Measurements from ENCODE around the gene SLC27A2. TPM values are rescaled to one million over a fixed set of nuclear protein-coding genes. Genes with fewer than 3 reads are reported as not detected.

SLC27A2 gene
- total RNA-seq, 1 donor from 2014 or later = 2.1 TPM

DNA sequence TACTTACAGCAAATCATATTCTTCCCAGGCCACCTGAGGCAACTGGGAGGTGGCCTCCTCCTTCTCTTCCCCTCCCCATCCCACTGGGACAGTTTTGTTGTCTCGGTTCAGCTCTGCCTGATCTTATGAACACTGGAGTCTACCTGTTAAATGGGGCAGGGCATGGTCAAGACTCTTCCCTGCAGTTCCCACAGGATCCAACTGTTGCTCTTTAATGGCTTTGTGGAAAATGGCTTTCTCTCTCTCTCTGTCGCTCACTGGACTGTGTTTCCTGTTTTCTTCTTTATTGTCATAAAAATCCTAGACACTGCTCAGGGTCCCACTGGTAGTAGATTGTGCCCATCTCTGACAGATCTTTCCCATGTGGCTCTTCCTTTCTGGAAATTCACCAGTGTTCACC lies 40.2 kb downstream of the SLC27A2 start:
- Histone ChIP-seq H3K4me1 (no peaks in the 10 kb centered on the region), H2AFZ (replicated peaks) (no peak overlapping the region), H3K27ac (no peak overlapping the region), H3K79me2 (ENCODE audit: low read depth) (no peaks in the 10 kb centered on the region), H3K4me3 (no peak overlapping the region), H3K4me2 (no peak overlapping the region), H3K9me3 (ENCODE audit: low read depth) (no peaks in the 10 kb centered on the region), H3F3A (ENCODE audit: low read depth) (no peaks in the 10 kb centered on the region), H3K27me3 (no peaks in the 10 kb centered on the region), H3K36me3 (no peaks in the 10 kb centered on the region), H3K9ac (no peak overlapping the region), H4K20me1 (ENCODE audit: low read depth) (no peaks in the 10 kb centered on the region)
- H3K9me3 Mint-ChIP-seq = no peaks in the 10 kb centered on the region
- DNase-seq (ENCODE audit: low spot score) = no peak
- H3K4me3 Mint-ChIP-seq = no peak overlapping the region
- H3K27ac Mint-ChIP-seq = no peak overlapping the region
- no peaks in the 10 kb centered on the region for H3K4me1 Mint-ChIP-seq
- TF ChIP-seq EZH2phosphoT487 (IDR thresholded peaks at IDR 0.05) (no peak), EZH2 (IDR thresholded peaks at IDR 0.05) (no peak)
- TF ChIP-seq, protein P1, sequence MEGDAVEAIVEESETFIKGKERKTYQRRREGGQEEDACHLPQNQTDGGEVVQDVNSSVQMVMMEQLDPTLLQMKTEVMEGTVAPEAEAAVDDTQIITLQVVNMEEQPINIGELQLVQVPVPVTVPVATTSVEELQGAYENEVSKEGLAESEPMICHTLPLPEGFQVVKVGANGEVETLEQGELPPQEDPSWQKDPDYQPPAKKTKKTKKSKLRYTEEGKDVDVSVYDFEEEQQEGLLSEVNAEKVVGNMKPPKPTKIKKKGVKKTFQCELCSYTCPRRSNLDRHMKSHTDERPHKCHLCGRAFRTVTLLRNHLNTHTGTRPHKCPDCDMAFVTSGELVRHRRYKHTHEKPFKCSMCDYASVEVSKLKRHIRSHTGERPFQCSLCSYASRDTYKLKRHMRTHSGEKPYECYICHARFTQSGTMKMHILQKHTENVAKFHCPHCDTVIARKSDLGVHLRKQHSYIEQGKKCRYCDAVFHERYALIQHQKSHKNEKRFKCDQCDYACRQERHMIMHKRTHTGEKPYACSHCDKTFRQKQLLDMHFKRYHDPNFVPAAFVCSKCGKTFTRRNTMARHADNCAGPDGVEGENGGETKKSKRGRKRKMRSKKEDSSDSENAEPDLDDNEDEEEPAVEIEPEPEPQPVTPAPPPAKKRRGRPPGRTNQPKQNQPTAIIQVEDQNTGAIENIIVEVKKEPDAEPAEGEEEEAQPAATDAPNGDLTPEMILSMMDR (IDR thresholded peaks at IDR 0.05) = no peak
- H3K27me3 Mint-ChIP-seq (ENCODE audit: insufficient read depth, low read depth) = no peaks in the 10 kb centered on the region
- no peaks in the 10 kb centered on the region for H3K36me3 Mint-ChIP-seq

DNA sequence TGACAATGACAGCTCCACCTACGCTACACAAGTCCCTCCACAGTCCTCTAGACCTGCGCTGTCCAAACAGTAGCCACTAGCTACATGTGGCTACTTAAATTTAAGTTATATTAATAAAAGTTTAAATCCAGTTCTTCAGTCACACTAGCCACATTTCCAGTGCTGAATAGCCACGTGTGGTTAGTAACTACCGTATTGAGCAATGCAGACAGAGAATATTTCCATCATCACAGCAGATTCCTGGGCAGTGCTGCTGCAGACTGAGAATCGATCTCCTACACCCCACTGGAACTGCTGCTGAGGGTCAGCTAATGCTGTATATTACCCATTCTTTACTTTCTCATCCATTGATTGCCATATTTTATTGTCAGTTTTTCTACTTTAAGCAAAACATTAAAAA lies 42.6 kb downstream of the SLC27A2 start:
- Histone ChIP-seq H3K36me3 (no peaks in the 10 kb centered on the region), H4K20me1 (ENCODE audit: low read depth) (no peaks in the 10 kb centered on the region), H3K4me2 (no peak overlapping the region), H3K4me3 (no peak overlapping the region), H3K27me3 (no peaks in the 10 kb centered on the region), H3K9ac (no peak overlapping the region), H3K4me1 (no peaks in the 10 kb centered on the region), H3K79me2 (ENCODE audit: low read depth) (no peaks in the 10 kb centered on the region), H3K9me3 (ENCODE audit: low read depth) (no peaks in the 10 kb centered on the region), H2AFZ (replicated peaks) (no peak overlapping the region), H3F3A (ENCODE audit: low read depth) (no peaks in the 10 kb centered on the region), H3K27ac (no peak overlapping the region)
- Mint-ChIP-seq H3K27me3 (ENCODE audit: insufficient read depth, low read depth) (peaks cover 4% of the 10 kb centered on the region), H3K36me3 (no peaks in the 10 kb centered on the region), H3K9me3 (no peaks in the 10 kb centered on the region), H3K27ac (no peak overlapping the region), H3K4me1 (no peaks in the 10 kb centered on the region), H3K4me3 (no peak overlapping the region)
- no peak for TF ChIP-seq EZH2 (IDR thresholded peaks at IDR 0.05)
- no peak for TF ChIP-seq EZH2phosphoT487 (IDR thresholded peaks at IDR 0.05)
- TF ChIP-seq, protein P1 (IDR thresholded peaks at IDR 0.05) = no peak
- no peak for DNase-seq (ENCODE audit: low spot score)

DNA sequence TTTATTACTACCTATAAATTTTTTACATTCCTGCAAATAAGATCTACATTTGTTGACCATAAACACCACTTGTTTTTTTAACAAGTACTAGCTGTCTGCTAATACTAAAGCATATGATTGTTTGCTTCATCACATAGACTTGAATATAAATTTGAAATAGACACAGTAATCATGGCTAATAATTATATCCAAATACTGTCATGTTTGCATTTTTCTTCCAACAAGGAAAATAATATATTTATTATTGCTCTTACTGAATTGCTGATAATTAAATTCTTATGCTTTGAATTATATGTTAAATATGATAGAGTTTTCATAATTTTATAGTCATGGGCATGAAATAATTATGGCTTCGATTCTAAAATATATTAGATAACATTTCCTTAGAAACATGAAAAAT lies 43.1 kb downstream of the SLC27A2 start:
- no peaks in the 10 kb centered on the region for H3K4me1 Mint-ChIP-seq
- H4K20me1 ChIP-seq (ENCODE audit: low read depth) = no peaks in the 10 kb centered on the region
- H3K27ac ChIP-seq = no peak overlapping the region
- no peaks in the 10 kb centered on the region for H3K79me2 ChIP-seq (ENCODE audit: low read depth)
- no peak for DNase-seq (ENCODE audit: low spot score)
- no peak overlapping the region for H2AFZ ChIP-seq (replicated peaks)
- H3K9me3 Mint-ChIP-seq = no peaks in the 10 kb centered on the region
- H3F3A ChIP-seq (ENCODE audit: low read depth) = no peaks in the 10 kb centered on the region
- H3K27me3 ChIP-seq = no peaks in the 10 kb centered on the region
- no peak overlapping the region for H3K9ac ChIP-seq
- H3K27me3 Mint-ChIP-seq (ENCODE audit: insufficient read depth, low read depth) = peaks cover 4% of the 10 kb centered on the region
- H3K4me3 ChIP-seq = no peak overlapping the region
- H3K4me2 ChIP-seq = no peak overlapping the region
- no peak overlapping the region for H3K27ac Mint-ChIP-seq
- no peaks in the 10 kb centered on the region for H3K36me3 Mint-ChIP-seq
- no peaks in the 10 kb centered on the region for H3K4me1 ChIP-seq
- TF ChIP-seq, protein P1 (IDR thresholded peaks at IDR 0.05) = no peak
- TF ChIP-seq EZH2 (IDR thresholded peaks at IDR 0.05) (no peak), EZH2phosphoT487 (IDR thresholded peaks at IDR 0.05) (no peak)
- no peaks in the 10 kb centered on the region for H3K36me3 ChIP-seq
- H3K9me3 ChIP-seq (ENCODE audit: low read depth) = no peaks in the 10 kb centered on the region
- H3K4me3 Mint-ChIP-seq = no peak overlapping the region

All from neural progenitor cell (in vitro differentiated cells).